ENCODE results near the gene OR5AU1. TPM values are rescaled to one million over a fixed set of nuclear protein-coding genes. Genes with fewer than 3 reads are reported as not detected.
A peak's percentile ranks its signal among the peaks of the same experiment; 100 is the strongest.

OR5AU1 gene
- total and polyA plus RNA-seq, 2 experiments from 2014 or later = not detected

- Histone ChIP-seq H3K4me2 (peak overlapping the region; percentile 77), H3K27me3 (no peaks in the 10 kb centered on the region), H2AFZ (peak overlapping the region; percentile 55), H3K4me1 (ENCODE audit: insufficient read depth) (no peaks in the 10 kb centered on the region), H3K4me3 (peak overlapping the region; percentile 9), H3K9me2 (replicated peaks; ENCODE audit: insufficient read depth) (no peaks in the 10 kb centered on the region), H3K79me2 (no peaks in the 10 kb centered on the region), H3K27ac (no peak overlapping the region), H4K20me1 (ENCODE audit: insufficient read depth, poor library complexity, severe bottlenecking) (no peaks in the 10 kb centered on the region), H3K36me3 (replicated peaks; ENCODE audit: insufficient read depth, low read depth) (no peaks in the 10 kb centered on the region), H3K9me3 (ENCODE audit: low read depth) (no peaks in the 10 kb centered on the region)
- DNase-seq (ENCODE audit: low spot score) = peak; percentile 82
- 15% methylated on average over 18 of the region's 19 CpGs for WGBS (ENCODE audit: low lambda C conversion rate, missing lambda C conversion rate)
- TF ChIP-seq EZH2phosphoT487 (IDR thresholded peaks at IDR 0.05; ENCODE audit: low read depth, severe bottlenecking, unreplicated experiment) (no peak), EZH2 (IDR thresholded peaks at IDR 0.05; ENCODE audit: borderline replicate concordance) (no peak)
Measured at GRCh38 chr14:21191809-21192446, 36.1 kb upstream of the OR5AU1 start.

GRCh38 chr14:21191261-21191808 lies 35.5 kb upstream of the OR5AU1 start:
- Histone ChIP-seq H4K20me1 (ENCODE audit: insufficient read depth, poor library complexity, severe bottlenecking) (no peaks in the 10 kb centered on the region), H3K4me3 (no peak overlapping the region), H3K27me3 (no peaks in the 10 kb centered on the region), H3K9me3 (ENCODE audit: low read depth) (no peaks in the 10 kb centered on the region), H3K4me1 (ENCODE audit: insufficient read depth) (no peaks in the 10 kb centered on the region), H2AFZ (peak overlapping the region; percentile 55), H3K4me2 (peak overlapping the region; percentile 77), H3K36me3 (replicated peaks; ENCODE audit: insufficient read depth, low read depth) (no peaks in the 10 kb centered on the region), H3K27ac (no peak overlapping the region), H3K9me2 (replicated peaks; ENCODE audit: insufficient read depth) (no peaks in the 10 kb centered on the region), H3K79me2 (no peaks in the 10 kb centered on the region)
- TF ChIP-seq EZH2 (IDR thresholded peaks at IDR 0.05; ENCODE audit: borderline replicate concordance) (no peak), CTCF (IDR thresholded peaks at IDR 0.05; ENCODE audit: poor library complexity) (no peak), EZH2phosphoT487 (IDR thresholded peaks at IDR 0.05; ENCODE audit: low read depth, severe bottlenecking, unreplicated experiment) (no peak)
- DNase-seq (ENCODE audit: low spot score) = no peak
- WGBS (ENCODE audit: low lambda C conversion rate, missing lambda C conversion rate) = 88% methylated on average over 7 of the region's 7 CpGs

- H3K27me3 ChIP-seq = no peaks in the 10 kb centered on the region
- no peaks in the 10 kb centered on the region for H3K4me1 ChIP-seq (ENCODE audit: insufficient read depth)
- H3K36me3 ChIP-seq (replicated peaks; ENCODE audit: insufficient read depth, low read depth) = no peaks in the 10 kb centered on the region
- 82% methylated on average over 5 of the region's 5 CpGs for WGBS (ENCODE audit: low lambda C conversion rate, missing lambda C conversion rate)
- H3K27ac ChIP-seq = no peak overlapping the region
- no peak overlapping the region for H3K4me3 ChIP-seq
- H3K9me2 ChIP-seq (replicated peaks; ENCODE audit: insufficient read depth) = no peaks in the 10 kb centered on the region
- DNase-seq (ENCODE audit: low spot score) = no peak
- H3K4me2 ChIP-seq = no peak overlapping the region
- H3K79me2 ChIP-seq = no peaks in the 10 kb centered on the region
- peaks cover 5% of the 10 kb centered on the region for H3K9me3 ChIP-seq (ENCODE audit: low read depth)
- H2AFZ ChIP-seq = no peak overlapping the region
- H4K20me1 ChIP-seq (ENCODE audit: insufficient read depth, poor library complexity, severe bottlenecking) = no peaks in the 10 kb centered on the region
- TF ChIP-seq EZH2 (IDR thresholded peaks at IDR 0.05; ENCODE audit: borderline replicate concordance) (no peak), CTCF (IDR thresholded peaks at IDR 0.05; ENCODE audit: poor library complexity) (no peak), EZH2phosphoT487 (IDR thresholded peaks at IDR 0.05; ENCODE audit: low read depth, severe bottlenecking, unreplicated experiment) (no peak)
Measured at GRCh38 chr14:21185491-21185890, 29.6 kb upstream of the OR5AU1 start.

DNA sequence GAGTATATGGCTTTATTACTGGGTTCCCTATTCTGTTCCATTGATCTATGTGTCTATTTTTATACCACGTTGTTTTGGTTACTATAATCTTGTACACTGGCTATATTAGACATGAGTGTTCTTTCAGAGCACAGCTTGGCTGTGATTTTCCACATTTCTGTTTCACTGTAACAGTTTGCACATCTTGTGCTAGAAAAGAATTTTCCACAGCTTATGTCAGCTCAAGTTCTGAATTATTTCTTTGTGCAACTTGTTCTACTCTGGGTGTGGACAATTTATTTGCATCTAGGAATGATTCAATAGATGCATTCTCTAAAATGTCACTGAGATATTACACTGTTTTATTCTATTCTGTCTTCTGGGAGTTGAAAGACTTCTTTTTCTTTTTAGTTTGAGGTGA lies 28.4 kb upstream of the OR5AU1 start:
- TF ChIP-seq CTCF (IDR thresholded peaks at IDR 0.05; ENCODE audit: poor library complexity) (no peak), EZH2phosphoT487 (IDR thresholded peaks at IDR 0.05; ENCODE audit: low read depth, severe bottlenecking, unreplicated experiment) (no peak), EZH2 (IDR thresholded peaks at IDR 0.05; ENCODE audit: borderline replicate concordance) (no peak)
- WGBS (ENCODE audit: low lambda C conversion rate, missing lambda C conversion rate) = 87% methylated on average over 1 of the region's 1 CpG
- H3K27ac ChIP-seq = no peak overlapping the region
- DNase-seq (ENCODE audit: low spot score) = no peak
- no peaks in the 10 kb centered on the region for H3K9me2 ChIP-seq (replicated peaks; ENCODE audit: insufficient read depth)
- H3K4me2 ChIP-seq = no peak overlapping the region
- no peaks in the 10 kb centered on the region for H3K79me2 ChIP-seq
- H4K20me1 ChIP-seq (ENCODE audit: insufficient read depth, poor library complexity, severe bottlenecking) = no peaks in the 10 kb centered on the region
- H3K4me3 ChIP-seq = no peak overlapping the region
- H3K27me3 ChIP-seq = no peaks in the 10 kb centered on the region
- H3K9me3 ChIP-seq (ENCODE audit: low read depth) = peaks cover 5% of the 10 kb centered on the region
- no peaks in the 10 kb centered on the region for H3K4me1 ChIP-seq (ENCODE audit: insufficient read depth)
- no peaks in the 10 kb centered on the region for H3K36me3 ChIP-seq (replicated peaks; ENCODE audit: insufficient read depth, low read depth)
- no peak overlapping the region for H2AFZ ChIP-seq

All from hepatocyte (in vitro differentiated cells).